Erythroblast (primary cell): ENCODE data around the gene STMP1.

Source experiments
- GATA1 ChIP-seq: IDR thresholded peaks from 2 replicates; pipeline ENCODE4 v1.6.1; 2011; ENCODE audit warnings: low read depth, mild to moderate bottlenecking, control low read depth, low read length, moderate library complexity
- POLR2A ChIP-seq: IDR thresholded peaks from 2 replicates; pipeline ENCODE4 v1.6.1; 2011; ENCODE audit warnings: mild to moderate bottlenecking, low read length

GRCh38 chr7:135690566-135690965, 28.3 kb downstream of the STMP1 start:
- TF ChIP-seq POLR2A (no peak), GATA1 (no peak)
